IMR-90 (cell line): ENCODE measurements around the gene LRRC36. TPM values are rescaled to one million over a fixed set of nuclear protein-coding genes. Genes with fewer than 3 reads are reported as not detected.

ENCODE experiments used
- ATAC-seq: fragments of 200-7000 bp; cut with Tn5 transposase; 2 replicates; pipeline ENCODE4 v1.9.1; 2020; ENCODE audit warnings: low read depth, mild to moderate bottlenecking, moderate library complexity
- BruUV-seq: library from RNA; stranded (reverse); fragments of 400-500 nt; replicated peaks from 2 replicates; lab custom pipeline; 2021; lab: Mats Ljungman, UMichigan
- CTCF ChIA-PET: fragments of 300-600 bp; formaldehyde crosslinking; extraction: SDS; loops from one replicate; lab custom pipeline; 2021; ENCODE audit warnings: antibody characterized with exemption; lab: Yijun Ruan, JAX
- POLR2A ChIA-PET: fragments of 300-600 bp; sonication (Branson Sonifier 250); formaldehyde crosslinking; loops from one replicate; lab custom pipeline; 2022; ENCODE audit warnings: antibody characterized with exemption; ENCODE audit not compliant: unreplicated experiment; lab: Charles Lee
- DNase-seq: peaks from one replicate; pipeline ENCODE4 v3.0.0; 2013
- H2AFZ ChIP-seq: replicated peaks from 2 replicates; pipeline ENCODE3; 2013; ENCODE audit warnings: low read length, mild to moderate bottlenecking; ENCODE audit not compliant: poor library complexity
- H2AK5ac ChIP-seq: 2 replicates; pipeline ENCODE4 v1.6.1; 2013; ENCODE audit warnings: low read depth, low read length, inconsistent platforms
- H2AK9ac ChIP-seq: replicated peaks from 2 replicates; pipeline ENCODE3; 2013; ENCODE audit warnings: mild to moderate bottlenecking, low read depth, low read length, moderate library complexity; ENCODE audit not compliant: poor library complexity
- H2BK120ac ChIP-seq: 2 replicates; pipeline ENCODE4 v1.6.1; 2013; ENCODE audit warnings: low read depth, low read length, inconsistent platforms
- H2BK15ac ChIP-seq: 3 replicates; pipeline ENCODE4 v1.6.1; 2013; ENCODE audit warnings: low read depth, low read length, inconsistent platforms
- H2BK20ac ChIP-seq: 2 replicates; pipeline ENCODE4 v1.6.1; 2013; ENCODE audit warnings: low read depth, mild to moderate bottlenecking, inconsistent platforms, low read length, moderate library complexity
- H2BK5ac ChIP-seq: 2 replicates; pipeline ENCODE4 v1.6.1; 2013; ENCODE audit warnings: mild to moderate bottlenecking, low read depth, low read length, inconsistent platforms; ENCODE audit not compliant: poor library complexity, severe bottlenecking
- H3K14ac ChIP-seq: replicated peaks from 2 replicates; pipeline ENCODE4 v1.6.1; 2013; ENCODE audit warnings: low read depth, low read length, inconsistent platforms
- H3K18ac ChIP-seq: 2 replicates; pipeline ENCODE4 v1.6.1; 2013; ENCODE audit warnings: low read depth, low read length, control low read depth
- H3K23ac ChIP-seq: 2 replicates; pipeline ENCODE4 v1.6.1; 2013; ENCODE audit warnings: low read depth, low read length, inconsistent platforms
- H3K27ac ChIP-seq: 2 replicates; pipeline ENCODE4 v1.5.1; 2013; ENCODE audit warnings: mild to moderate bottlenecking, control low read depth, low read length; ENCODE audit not compliant: insufficient read depth
- H3K27me3 ChIP-seq: 2 replicates; pipeline ENCODE4 v1.6.1; 2013; ENCODE audit warnings: low read length; ENCODE audit not compliant: control insufficient read depth, insufficient read depth
- H3K36me3 ChIP-seq: 2 replicates; pipeline ENCODE4 v1.6.1; 2013; ENCODE audit warnings: low read length, mixed read lengths; ENCODE audit not compliant: control insufficient read depth, insufficient read depth
- H3K4ac ChIP-seq: 2 replicates; pipeline ENCODE4 v1.6.1; 2013; ENCODE audit warnings: low read depth, low read length, inconsistent platforms
- H3K4me1 ChIP-seq: 2 replicates; pipeline ENCODE4 v1.6.1; 2013; ENCODE audit warnings: low read length, mixed read lengths; ENCODE audit not compliant: control insufficient read depth, insufficient read depth
- H3K4me2 ChIP-seq: 2 replicates; pipeline ENCODE4 v1.6.1; 2013; ENCODE audit warnings: low read depth, mild to moderate bottlenecking, control low read depth, low read length, moderate library complexity
- H3K4me3 ChIP-seq: 2 replicates; pipeline ENCODE4 v1.5.1; 2013; ENCODE audit warnings: low read depth, mild to moderate bottlenecking, control low read depth, low read length, moderate library complexity; ENCODE audit not compliant: insufficient read depth
- H3K56ac ChIP-seq: 2 replicates; pipeline ENCODE4 v1.6.1; 2013; ENCODE audit warnings: low read length, inconsistent platforms; ENCODE audit not compliant: insufficient read depth; ENCODE audit errors: extremely low read depth
- H3K79me1 ChIP-seq, 2 experiments: 2 replicates each; pipeline ENCODE4 v1.6.1; 2013; ENCODE audit warnings: low read length in 2 of 2, inconsistent platforms in 1 of 2, low read depth in 1 of 2
- H3K9ac ChIP-seq: 2 replicates; pipeline ENCODE4 v1.6.1; 2013; ENCODE audit warnings: low read depth, low read length, control low read depth
- H3K9me1 ChIP-seq: 2 replicates; pipeline ENCODE4 v1.6.1; 2013; ENCODE audit warnings: low read length, inconsistent platforms; ENCODE audit not compliant: insufficient read depth
- H3K9me3 ChIP-seq: 2 replicates; pipeline ENCODE4 v1.6.1; 2013; ENCODE audit warnings: low read length; ENCODE audit not compliant: control insufficient read depth, insufficient read depth
- H4K20me1 ChIP-seq: 2 replicates; pipeline ENCODE4 v1.6.1; 2013; ENCODE audit warnings: low read length, inconsistent platforms; ENCODE audit not compliant: insufficient read depth
- H4K5ac ChIP-seq: 2 replicates; pipeline ENCODE4 v1.6.1; 2013; ENCODE audit warnings: mild to moderate bottlenecking, low read depth, low read length, control low read depth
- H4K8ac ChIP-seq, 2 experiments: 2 replicates each; pipeline ENCODE4 v1.6.1; 2013; ENCODE audit warnings: low read depth in 2 of 2, low read length in 2 of 2, control low read depth in 1 of 2, inconsistent platforms in 1 of 2
- H4K91ac ChIP-seq: 2 replicates; pipeline ENCODE4 v1.6.1; 2013; ENCODE audit warnings: low read depth, low read length, inconsistent platforms; ENCODE audit not compliant: insufficient read depth
- BHLHE40 ChIP-seq: fragments of 150-350 bp; IDR thresholded peaks from 2 replicates; pipeline ENCODE4 v1.6.1; 2016; ENCODE audit warnings: mild to moderate bottlenecking, low read depth, low read length
- CEBPB ChIP-seq: IDR thresholded peaks from 2 replicates; pipeline ENCODE4 v1.6.1; 2012; ENCODE audit warnings: low read depth, low read length, improper control_type of control experiment
- CHD1 ChIP-seq: IDR thresholded peaks from 2 replicates; pipeline ENCODE4 v1.6.1; 2012; ENCODE audit warnings: low read depth, low read length, improper control_type of control experiment
- CTCF ChIP-seq: conservative IDR thresholded peaks from 2 replicates; pipeline ENCODE4 v1.5.1; 2012; ENCODE audit warnings: mild to moderate bottlenecking, low read depth, low read length, improper control_type of control experiment
- ELK1 ChIP-seq: fragments of 150-350 bp; IDR thresholded peaks from 2 replicates; pipeline ENCODE4 v1.6.1; 2016; ENCODE audit warnings: low read depth, mild to moderate bottlenecking, low read length, moderate library complexity, borderline replicate concordance
- FOS ChIP-seq: fragments of 150-350 bp; IDR thresholded peaks from 2 replicates; pipeline ENCODE4 v1.6.1; 2016; ENCODE audit warnings: low read depth, low read length
- MAFK ChIP-seq: IDR thresholded peaks from 2 replicates; pipeline ENCODE4 v1.6.1; 2012; ENCODE audit warnings: low read depth, low read length, improper control_type of control experiment
- MAZ ChIP-seq: IDR thresholded peaks from 2 replicates; pipeline ENCODE4 v1.6.1; 2012; ENCODE audit warnings: low read depth, mild to moderate bottlenecking, low read length, improper control_type of control experiment, moderate library complexity, borderline replicate concordance
- MXI1 ChIP-seq: IDR thresholded peaks from 2 replicates; pipeline ENCODE4 v1.6.1; 2012; ENCODE audit warnings: low read depth, mild to moderate bottlenecking, low read length, moderate library complexity, borderline replicate concordance
- POLR2A ChIP-seq: IDR thresholded peaks from 2 replicates; pipeline ENCODE4 v1.6.1; 2012; ENCODE audit warnings: mild to moderate bottlenecking, low read depth, low read length
- RAD21 ChIP-seq: IDR thresholded peaks from 2 replicates; pipeline ENCODE4 v1.6.1; 2012; ENCODE audit warnings: low read length, improper control_type of control experiment
- RCOR1 ChIP-seq: IDR thresholded peaks from 2 replicates; pipeline ENCODE4 v1.6.1; 2012; ENCODE audit warnings: mild to moderate bottlenecking, low read length, improper control_type of control experiment; ENCODE audit not compliant: insufficient replicate concordance
- RFX5 ChIP-seq: IDR thresholded peaks from 2 replicates; pipeline ENCODE4 v1.8.0; 2012; ENCODE audit warnings: low read depth, mild to moderate bottlenecking, low read length, moderate library complexity
- SMC3 ChIP-seq: fragments of 150-350 bp; IDR thresholded peaks from 2 replicates; pipeline ENCODE4 v1.6.1; 2016; ENCODE audit warnings: low read depth, mild to moderate bottlenecking, antibody characterized with exemption, low read length, moderate library complexity
- USF2 ChIP-seq: fragments of 150-350 bp; IDR thresholded peaks from 2 replicates; pipeline ENCODE4 v1.6.1; 2017; ENCODE audit warnings: mild to moderate bottlenecking, antibody characterized with exemption, low read length, low read depth
- WGBS, 2 experiments: methylation state at CpG; one replicate each; pipeline versions ENCODE4 v1.1.5 to v1.1.7; 2013; ENCODE audit warnings: missing lambda C conversion rate in 2 of 2; ENCODE audit not compliant: insufficient read length in 1 of 2; ENCODE audit errors: extremely low coverage in 2 of 2; 5-methylcytosine and 5-hydroxymethylcytosine counted together
- dilution Hi-C: fragments of 300-500 bp; cut with HindIII; formaldehyde crosslinking; loops from one replicate; pipeline ENCODE4 v1.14.3; 2018; ENCODE audit warnings: low sequenced_read_pairs; ENCODE audit not compliant: unreplicated experiment
- in situ Hi-C: fragments of 300-500 bp; cut with MboI; formaldehyde crosslinking; loops from 3 replicates; pipeline ENCODE4 v1.14.3; 2019; ENCODE audit warnings: low sequenced_read_pairs, inconsistent platforms, mixed read lengths
- intact Hi-C: fragments of 100-400 bp; cut with micrococcal nuclease; formaldehyde crosslinking; loops from 2 replicates; pipeline ENCODE4 v1.10.0; 2022
- polyA plus RNA-seq, 3 experiments: library from polyadenylated mRNA; depleted of rRNA; stranded (reverse); fragments of >200 nt; gene quantifications; 2 replicates each; pipeline ENCODE4 v1.2.3, GENCODE V29; 2012; ENCODE audit warnings: low replicate concordance in 1 of 3
- total RNA-seq: library from RNA; depleted of rRNA; stranded (reverse); fragments of >200 nt; gene quantifications from 2 replicates; pipeline ENCODE4 v1.2.3, GENCODE V29; 2012

LRRC36 gene
- total and polyA plus RNA-seq, 2 of the 4 experiments (the other 2 are of a cell fraction), result 0.18 to 0.29 TPM

GRCh38 chr16:67397036-67397801 is 70.6 kb downstream of the LRRC36 start:
- dilution Hi-C loops, result no loop called here
- no peaks in the 10 kb centered on the region for H3K9me3 ChIP-seq
- no peak for DNase-seq
- no peak overlapping the region for H2BK15ac ChIP-seq
- ChIA-PET POLR2A (no interaction called here), CTCF (interaction anchor here (0.8 kb wide), 1 partner anchor 136 kb away, joined by 3 read pairs; no protein-coding TSS in a partner anchor)
- H3K9ac ChIP-seq, result no peak overlapping the region
- H3K56ac ChIP-seq, result no peak overlapping the region
- H2AK9ac ChIP-seq, result peak overlapping the region; percentile 62
- H3K23ac ChIP-seq, result no peak overlapping the region
- intact Hi-C loops, result no loop called here
- ATAC-seq, result no peak
- no peak overlapping the region for H4K5ac ChIP-seq
- peaks cover 16% of the 10 kb centered on the region for H3K4me1 ChIP-seq
- H2BK120ac ChIP-seq, result no peak overlapping the region
- no peak overlapping the region for H2AK5ac ChIP-seq
- no peak overlapping the region for H2BK20ac ChIP-seq
- H3K14ac ChIP-seq, result no peak overlapping the region
- TF ChIP-seq CTCF (no peak), MXI1 (no peak), MAFK (no peak), RFX5 (no peak), MAZ (no peak), CEBPB (no peak), BHLHE40 (no peak), POLR2A (no peak), FOS (no peak), ELK1 (no peak), USF2 (no peak), RCOR1 (no peak), CHD1 (no peak), SMC3 (no peak), RAD21 (no peak)
- no peak overlapping the region for H2AFZ ChIP-seq
- H3K36me3 ChIP-seq, result no peaks in the 10 kb centered on the region
- no peak overlapping the region for H3K18ac ChIP-seq
- no peaks in the 10 kb centered on the region for H3K79me1 ChIP-seq
- H4K8ac ChIP-seq, result no peak overlapping the region
- peaks cover 5% of the 10 kb centered on the region; the same call in 1 of the 2 replicates for H3K9me1 ChIP-seq
- BruUV-seq, result no TSS peak
- 94% methylated on average over 2 of the region's 15 CpGs; no CpG with 5 or more reads in 1 of the 2 experiments for WGBS, 2 experiments
- no peaks in the 10 kb centered on the region for H3K27me3 ChIP-seq
- H4K91ac ChIP-seq, result no peak overlapping the region
- H3K27ac ChIP-seq, result no peak overlapping the region
- no peak overlapping the region for H3K4me2 ChIP-seq
- H3K4me3 ChIP-seq, result no peak overlapping the region
- in situ Hi-C loops, result no loop called here
- no peaks in the 10 kb centered on the region for H4K20me1 ChIP-seq
- H2BK5ac ChIP-seq, result no peak overlapping the region
- peak overlapping the region; percentile 22; the same call in 1 of the 2 replicates for H3K4ac ChIP-seq
